HUES64 (cell line): ENCODE results near the gene ATP2B2.

Source experiments
- H3K27ac ChIP-seq: 2 replicates; pipeline ENCODE4 v1.7.0; 2013; ENCODE audit warnings: low read depth, low read length, inconsistent platforms
- H3K27me3 ChIP-seq: 2 replicates; pipeline ENCODE4 v1.6.1; 2013; ENCODE audit warnings: mild to moderate bottlenecking, low read length; ENCODE audit not compliant: insufficient read depth
- H3K36me3 ChIP-seq: 2 replicates; pipeline ENCODE4 v1.6.1; 2013; ENCODE audit warnings: mild to moderate bottlenecking, low read length; ENCODE audit not compliant: insufficient read depth
- H3K4me1 ChIP-seq: 2 replicates; pipeline ENCODE4 v1.6.1; 2013; ENCODE audit warnings: mild to moderate bottlenecking, low read length, moderate library complexity; ENCODE audit not compliant: insufficient read depth
- H3K4me3 ChIP-seq: 2 replicates; pipeline ENCODE4 v1.5.1; 2013; ENCODE audit warnings: mild to moderate bottlenecking, low read length, moderate library complexity
- H3K9ac ChIP-seq: 2 replicates; pipeline ENCODE4 v1.6.1; 2013; ENCODE audit warnings: mild to moderate bottlenecking, low read depth, low read length
- H3K9me3 ChIP-seq: 2 replicates; pipeline ENCODE4 v1.6.1; 2013; ENCODE audit warnings: low read depth, low read length; ENCODE audit not compliant: insufficient read depth
- WGBS: fragments of 150-250, 120-280 bp; methylation state at CpG from one replicate; pipeline ENCODE4 v1.1.7; 2013; ENCODE audit warnings: missing lambda C conversion rate; 5-methylcytosine and 5-hydroxymethylcytosine counted together

ATP2B2 gene

GRCh38 chr3:10467204-10467603, 38.2 kb downstream of the ATP2B2 start:
- no peaks in the 10 kb centered on the region for H3K9me3 ChIP-seq
- no peak overlapping the region for H3K27ac ChIP-seq
- no peak overlapping the region for H3K9ac ChIP-seq
- WGBS, result 94% methylated on average over 5 of the region's 5 CpGs
- no peak overlapping the region for H3K4me3 ChIP-seq
- H3K27me3 ChIP-seq, result no peaks in the 10 kb centered on the region
- H3K36me3 ChIP-seq, result no peaks in the 10 kb centered on the region
- H3K4me1 ChIP-seq, result peaks cover 7% of the 10 kb centered on the region; the same call in 1 of the 2 replicates

GRCh38 chr3:10466186-10466585, 39.2 kb downstream of the ATP2B2 start:
- Histone ChIP-seq H3K27me3 (no peaks in the 10 kb centered on the region), H3K4me1 (peaks cover 6% of the 10 kb centered on the region; the same call in 1 of the 2 replicates), H3K9me3 (no peaks in the 10 kb centered on the region), H3K9ac (no peak overlapping the region), H3K27ac (no peak overlapping the region), H3K36me3 (no peaks in the 10 kb centered on the region), H3K4me3 (no peak overlapping the region)
- WGBS, result 88% methylated on average over 5 of the region's 5 CpGs

- Histone ChIP-seq H3K4me3 (no peak overlapping the region), H3K27ac (no peak overlapping the region), H3K4me1 (no peaks in the 10 kb centered on the region), H3K36me3 (no peaks in the 10 kb centered on the region), H3K9me3 (no peaks in the 10 kb centered on the region), H3K27me3 (no peaks in the 10 kb centered on the region), H3K9ac (no peak overlapping the region)
- WGBS, result 57% methylated on average over 1 of the region's 1 CpG
These were observed 40.2 kb downstream of the ATP2B2 start for GRCh38 chr3:10465161-10465560.

- no peak overlapping the region for H3K27ac ChIP-seq
- H3K4me3 ChIP-seq, result no peak overlapping the region
- H3K27me3 ChIP-seq, result no peaks in the 10 kb centered on the region
- H3K4me1 ChIP-seq, result no peaks in the 10 kb centered on the region
- H3K9ac ChIP-seq, result no peak overlapping the region
- 91% methylated on average over 21 of the region's 21 CpGs for WGBS
- H3K9me3 ChIP-seq, result no peaks in the 10 kb centered on the region
- no peaks in the 10 kb centered on the region for H3K36me3 ChIP-seq
These were observed 41.6 kb downstream of the ATP2B2 start for GRCh38 chr3:10463533-10464434.

- no peak overlapping the region for H3K9ac ChIP-seq
- H3K9me3 ChIP-seq, result no peaks in the 10 kb centered on the region
- no peaks in the 10 kb centered on the region for H3K27me3 ChIP-seq
- 87% methylated on average over 10 of the region's 10 CpGs for WGBS
- H3K36me3 ChIP-seq, result no peaks in the 10 kb centered on the region
- H3K4me1 ChIP-seq, result no peaks in the 10 kb centered on the region
- H3K27ac ChIP-seq, result no peak overlapping the region
- no peak overlapping the region for H3K4me3 ChIP-seq
These were observed 42.5 kb downstream of the ATP2B2 start for GRCh38 chr3:10462641-10463532.

GRCh38 chr3:10460951-10461545, 44.3 kb downstream of the ATP2B2 start:
- Histone ChIP-seq H3K4me3 (no peak overlapping the region), H3K27me3 (no peaks in the 10 kb centered on the region), H3K9me3 (no peaks in the 10 kb centered on the region), H3K4me1 (no peaks in the 10 kb centered on the region), H3K9ac (no peak overlapping the region), H3K36me3 (no peaks in the 10 kb centered on the region), H3K27ac (no peak overlapping the region)
- 73% methylated on average over 4 of the region's 4 CpGs for WGBS

GRCh38 chr3:10459954-10460754, 45.2 kb downstream of the ATP2B2 start:
- Histone ChIP-seq H3K36me3 (no peaks in the 10 kb centered on the region), H3K9me3 (no peaks in the 10 kb centered on the region), H3K27ac (no peak overlapping the region), H3K4me1 (no peaks in the 10 kb centered on the region), H3K9ac (no peak overlapping the region), H3K27me3 (no peaks in the 10 kb centered on the region), H3K4me3 (no peak overlapping the region)
- 44% methylated on average over 5 of the region's 5 CpGs for WGBS

GRCh38 chr3:10457560-10457959, 47.8 kb downstream of the ATP2B2 start:
- H3K9ac ChIP-seq, result no peak overlapping the region
- no peaks in the 10 kb centered on the region for H3K9me3 ChIP-seq
- no peak overlapping the region for H3K27ac ChIP-seq
- H3K4me1 ChIP-seq, result no peaks in the 10 kb centered on the region
- 47% methylated on average over 3 of the region's 3 CpGs for WGBS
- no peaks in the 10 kb centered on the region for H3K36me3 ChIP-seq
- H3K4me3 ChIP-seq, result no peak overlapping the region
- H3K27me3 ChIP-seq, result 0 out of 2 replicates have a peak, but pooled peaks cover 4% of the 10 kb centered on the region

- H3K9ac ChIP-seq, result no peak overlapping the region
- no peaks in the 10 kb centered on the region for H3K9me3 ChIP-seq
- 69% methylated on average over 2 of the region's 2 CpGs for WGBS
- H3K27me3 ChIP-seq, result 0 out of 2 replicates have a peak, but pooled peaks cover 4% of the 10 kb centered on the region
- no peaks in the 10 kb centered on the region for H3K36me3 ChIP-seq
- H3K4me3 ChIP-seq, result no peak overlapping the region
- no peak overlapping the region for H3K27ac ChIP-seq
- H3K4me1 ChIP-seq, result no peaks in the 10 kb centered on the region
These were observed 48.4 kb downstream of the ATP2B2 start for GRCh38 chr3:10456981-10457380.

GRCh38 chr3:10455545-10455914, 49.9 kb downstream of the ATP2B2 start:
- Histone ChIP-seq H3K4me1 (no peaks in the 10 kb centered on the region), H3K9ac (no peak overlapping the region), H3K27ac (no peak overlapping the region), H3K36me3 (no peaks in the 10 kb centered on the region), H3K4me3 (no peak overlapping the region), H3K9me3 (no peaks in the 10 kb centered on the region), H3K27me3 (0 out of 2 replicates have a peak, but pooled peaks cover 4% of the 10 kb centered on the region)
